Nephron (organoid): ENCODE measurements around the gene MRPL27.

ENCODE experiments used
- H3K27ac Mint-ChIP-seq, 3 experiments: 2 replicates each; pipeline ENCODE4 v1.8.0; 2020; ENCODE audit warnings: mixed read lengths in 3 of 3, mild to moderate bottlenecking in 2 of 3, moderate library complexity in 1 of 3
- H3K27me3 Mint-ChIP-seq: 2 replicates; pipeline ENCODE4 v1.8.0; 2021; ENCODE audit warnings: low read depth, mild to moderate bottlenecking, moderate library complexity, mixed read lengths
- H3K36me3 Mint-ChIP-seq: 2 replicates; pipeline ENCODE4 v1.8.0; 2020; ENCODE audit warnings: low read depth, mixed read lengths
- H3K4me1 Mint-ChIP-seq: 2 replicates; pipeline ENCODE4 v1.8.0; 2020; ENCODE audit warnings: mixed read lengths
- H3K4me3 Mint-ChIP-seq, 3 experiments: 2 replicates each; pipeline ENCODE4 v1.8.0; 2020; ENCODE audit warnings: mild to moderate bottlenecking in 3 of 3, mixed read lengths in 3 of 3, moderate library complexity in 2 of 3
- H3K9me3 Mint-ChIP-seq: 2 replicates; pipeline ENCODE4 v1.8.0; 2020; ENCODE audit warnings: mixed read lengths
- CTCF ChIP-seq, 3 experiments: fragments of 200-600 bp; sonication (generic); IDR thresholded peaks; one replicate each; pipeline ENCODE4 v1.5.0; 2021; ENCODE audit warnings: antibody characterized with exemption in 3 of 3; ENCODE audit not compliant: unreplicated experiment in 3 of 3

MRPL27 gene

GRCh38 chr17:50323060-50323459 is 49.9 kb downstream of the MRPL27 start:
- peaks cover 3% of the 10 kb centered on the region for H3K27me3 Mint-ChIP-seq
- peaks cover 30% of the 10 kb centered on the region for H3K4me1 Mint-ChIP-seq
- H3K9me3 Mint-ChIP-seq, result no peaks in the 10 kb centered on the region
- TF ChIP-seq CTCF (IDR thresholded peaks at IDR 0.05; ENCODE audit: unreplicated experiment in 3 of 3), result no peak
- H3K27ac Mint-ChIP-seq, result peak overlapping the region in 1 of 3 experiments; percentile 39
- no peak overlapping the region for H3K4me3 Mint-ChIP-seq
- no peaks in the 10 kb centered on the region for H3K36me3 Mint-ChIP-seq

DNA sequence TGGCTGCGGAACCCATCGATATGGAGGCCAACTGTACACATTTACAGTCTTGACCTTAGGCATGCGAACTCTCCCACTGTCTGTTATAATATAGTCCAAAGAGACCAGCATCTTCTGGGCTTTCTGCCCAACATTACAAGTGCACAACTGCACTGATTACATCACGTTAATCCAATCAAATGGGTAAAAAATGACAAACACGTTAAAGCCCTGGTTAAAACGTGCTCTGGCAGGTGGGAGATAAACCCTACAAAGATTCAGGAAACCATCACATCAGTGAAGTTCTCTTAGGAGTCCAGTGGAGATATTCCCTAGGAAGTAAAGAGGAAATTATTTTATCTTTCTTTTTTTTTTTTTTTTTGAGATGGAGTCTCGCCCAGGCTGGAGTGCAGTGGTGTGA is 50.7 kb downstream of the MRPL27 start:
- peaks cover 25% of the 10 kb centered on the region for H3K4me1 Mint-ChIP-seq
- H3K4me3 Mint-ChIP-seq, result no peak overlapping the region
- H3K9me3 Mint-ChIP-seq, result no peaks in the 10 kb centered on the region
- H3K27ac Mint-ChIP-seq, result peak overlapping the region in 1 of 3 experiments; percentile 57
- peaks cover 3% of the 10 kb centered on the region for H3K27me3 Mint-ChIP-seq
- H3K36me3 Mint-ChIP-seq, result no peaks in the 10 kb centered on the region
- no peak for TF ChIP-seq CTCF (IDR thresholded peaks at IDR 0.05; ENCODE audit: unreplicated experiment in 3 of 3)

- no peak for TF ChIP-seq CTCF (IDR thresholded peaks at IDR 0.05; ENCODE audit: unreplicated experiment in 3 of 3)
- H3K27me3 Mint-ChIP-seq, result peaks cover 3% of the 10 kb centered on the region
- no peak overlapping the region for H3K27ac Mint-ChIP-seq
- H3K9me3 Mint-ChIP-seq, result peaks cover 3% of the 10 kb centered on the region
- H3K4me1 Mint-ChIP-seq, result peaks cover 14% of the 10 kb centered on the region
- H3K36me3 Mint-ChIP-seq, result no peaks in the 10 kb centered on the region
- peak overlapping the region in 1 of 3 experiments; percentile 33 for H3K4me3 Mint-ChIP-seq
Observed at GRCh38 chr17:50319306-50320004, 53.5 kb downstream of the MRPL27 start.

GRCh38 chr17:50318501-50319285 is 54.3 kb downstream of the MRPL27 start:
- H3K9me3 Mint-ChIP-seq, result peaks cover 4% of the 10 kb centered on the region
- H3K36me3 Mint-ChIP-seq, result no peaks in the 10 kb centered on the region
- TF ChIP-seq CTCF (IDR thresholded peaks at IDR 0.05; ENCODE audit: unreplicated experiment in 3 of 3), result no peak
- no peaks in the 10 kb centered on the region for H3K27me3 Mint-ChIP-seq
- no peak overlapping the region for H3K27ac Mint-ChIP-seq
- H3K4me1 Mint-ChIP-seq, result peaks cover 22% of the 10 kb centered on the region
- H3K4me3 Mint-ChIP-seq, result peak overlapping the region in 1 of 3 experiments; percentile 33
